GM18868 (cell line): Measurements from ENCODE around the gene CPVL.

Source experiments
- ATAC-seq: cut with Tn5 transposase; IDR thresholded peaks from one replicate; pipeline ENCODE4 v1.9.1; 2021; ENCODE audit warnings: mild to moderate bottlenecking, moderate library complexity; ENCODE audit not compliant: unreplicated experiment

The CPVL gene

GRCh38 chr7:28953633-28954032, 192.7 kb downstream of the CPVL start:
- ATAC-seq, result no peak
